GM23338 (cell line): ENCODE measurements around the gene ELFN2.

ENCODE experiments used
- CREB1 ChIP-seq: fragments of 250-450 bp; sonication (Bioruptor Pico); IDR thresholded peaks from 2 replicates; pipeline ENCODE4 v1.5.0; 2020; ENCODE audit warnings: low read depth, mild to moderate bottlenecking, moderate library complexity
- CTCF ChIP-seq, 2 experiments: fragments of 200-600 bp in 1 of 2; sonication (generic) in 1 of 2; conservative IDR thresholded peaks; 2 replicates each; pipeline versions ENCODE4 v1.5.1 to v1.6.1; 2016 to 2017; ENCODE audit warnings: antibody characterized with exemption in 2 of 2, low read depth in 2 of 2, mild to moderate bottlenecking in 2 of 2, moderate library complexity in 1 of 2
- ETS1 ChIP-seq: IDR thresholded peaks from 2 replicates; pipeline ENCODE4 v1.6.1; 2016; ENCODE audit warnings: antibody characterized with exemption
- EZH2 ChIP-seq: fragments of 200-600 bp; sonication (generic); IDR thresholded peaks from one replicate; pipeline ENCODE4 v1.8.0; 2017; ENCODE audit warnings: antibody characterized with exemption, mild to moderate bottlenecking, low read depth; ENCODE audit not compliant: unreplicated experiment
- EZH2phosphoT487 ChIP-seq: fragments of 200-600 bp; sonication (generic); IDR thresholded peaks from one replicate; pipeline ENCODE4 v1.8.1; 2018; ENCODE audit warnings: antibody characterized with exemption; ENCODE audit not compliant: unreplicated experiment
- JUNB ChIP-seq: IDR thresholded peaks from one replicate; pipeline ENCODE4 v1.6.1; 2016; ENCODE audit warnings: antibody characterized with exemption; ENCODE audit not compliant: unreplicated experiment
- NANOG ChIP-seq: IDR thresholded peaks from 2 replicates; pipeline ENCODE4 v1.6.1; 2016; ENCODE audit warnings: antibody characterized with exemption, borderline replicate concordance
- POLR2AphosphoS5 ChIP-seq: IDR thresholded peaks from 2 replicates; pipeline ENCODE4 v1.6.1; 2016; ENCODE audit warnings: antibody characterized with exemption, low read depth
- REST ChIP-seq: IDR thresholded peaks from one replicate; pipeline ENCODE4 v1.6.1; 2018; ENCODE audit warnings: antibody characterized with exemption; ENCODE audit not compliant: unreplicated experiment
- STAT1 ChIP-seq: IDR thresholded peaks from one replicate; pipeline ENCODE4 v1.6.1; 2016; ENCODE audit warnings: antibody characterized with exemption; ENCODE audit not compliant: unreplicated experiment
- ZNF114 ChIP-seq: fragments of 250-450 bp; sonication (Bioruptor Pico); IDR thresholded peaks from 2 replicates; pipeline ENCODE4 v1.5.0; 2020; ENCODE audit warnings: mild to moderate bottlenecking, moderate library complexity
- ZNF331 ChIP-seq: fragments of 250-450 bp; sonication (Bioruptor Pico); IDR thresholded peaks from 2 replicates; pipeline ENCODE4 v1.5.0; 2020; ENCODE audit warnings: low read depth, mild to moderate bottlenecking, moderate library complexity
- ZNF462 ChIP-seq: fragments of 250-450 bp; sonication (Bioruptor Pico); IDR thresholded peaks from 2 replicates; pipeline ENCODE4 v1.5.0; 2020; ENCODE audit warnings: mild to moderate bottlenecking, moderate library complexity

- TF ChIP-seq CTCF (conservative IDR thresholded peaks at IDR 0.05; ENCODE audit: low read depth in 2 of 2), result no peak
- TF ChIP-seq CREB1 (CRISPR knock-in tag), result no peak
- no peak for TF ChIP-seq REST
- TF ChIP-seq ETS1, result no peak
- TF ChIP-seq POLR2AphosphoS5, result no peak
- TF ChIP-seq JUNB, result no peak
- no peak for TF ChIP-seq NANOG
- no peak for TF ChIP-seq EZH2phosphoT487
- no peak for TF ChIP-seq ZNF114
- no peak for TF ChIP-seq EZH2
- no peak for TF ChIP-seq STAT1
- TF ChIP-seq ZNF331 (CRISPR knock-in tag), result no peak
- TF ChIP-seq ZNF462 (CRISPR knock-in tag), result no peak
Observed at GRCh38 chr22:37351232-37351631, 76.0 kb downstream of the ELFN2 start.
